Loucy (cell line): ENCODE results near the gene LCA5L.

ENCODE experiments used
- EZH2phosphoT487 ChIP-seq: fragments of 200-600 bp; IDR thresholded peaks from 2 replicates; pipeline ENCODE4 v1.6.1; 2018; ENCODE audit warnings: antibody characterized with exemption, mild to moderate bottlenecking, moderate library complexity, borderline replicate concordance
- TF ChIP-seq, protein P1 (sequence below): fragments of 200-600 bp; sonication (generic); conservative IDR thresholded peaks from 2 replicates; pipeline ENCODE4 v1.5.1; 2014; ENCODE audit warnings: mild to moderate bottlenecking, antibody characterized with exemption, low read length

DNA sequence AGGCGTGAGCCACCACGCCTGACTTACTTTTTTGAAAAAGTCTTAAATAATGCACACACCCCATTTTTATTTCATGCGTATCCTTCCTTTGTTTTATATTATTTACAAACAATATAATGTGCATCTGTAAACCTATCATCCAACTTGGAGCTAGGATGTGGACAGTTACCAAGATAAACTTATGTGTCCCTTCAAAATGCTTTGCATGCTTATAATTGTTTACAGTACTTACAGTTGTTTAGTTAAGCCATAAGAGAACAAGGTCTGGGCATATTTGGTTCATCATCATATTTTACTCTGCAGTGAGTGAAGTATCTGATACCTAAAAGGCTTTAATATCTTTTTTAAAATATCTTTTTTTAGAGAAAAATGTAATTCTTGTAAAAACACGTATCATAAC is 80.6 kb downstream of the LCA5L start:
- TF ChIP-seq, protein P1, sequence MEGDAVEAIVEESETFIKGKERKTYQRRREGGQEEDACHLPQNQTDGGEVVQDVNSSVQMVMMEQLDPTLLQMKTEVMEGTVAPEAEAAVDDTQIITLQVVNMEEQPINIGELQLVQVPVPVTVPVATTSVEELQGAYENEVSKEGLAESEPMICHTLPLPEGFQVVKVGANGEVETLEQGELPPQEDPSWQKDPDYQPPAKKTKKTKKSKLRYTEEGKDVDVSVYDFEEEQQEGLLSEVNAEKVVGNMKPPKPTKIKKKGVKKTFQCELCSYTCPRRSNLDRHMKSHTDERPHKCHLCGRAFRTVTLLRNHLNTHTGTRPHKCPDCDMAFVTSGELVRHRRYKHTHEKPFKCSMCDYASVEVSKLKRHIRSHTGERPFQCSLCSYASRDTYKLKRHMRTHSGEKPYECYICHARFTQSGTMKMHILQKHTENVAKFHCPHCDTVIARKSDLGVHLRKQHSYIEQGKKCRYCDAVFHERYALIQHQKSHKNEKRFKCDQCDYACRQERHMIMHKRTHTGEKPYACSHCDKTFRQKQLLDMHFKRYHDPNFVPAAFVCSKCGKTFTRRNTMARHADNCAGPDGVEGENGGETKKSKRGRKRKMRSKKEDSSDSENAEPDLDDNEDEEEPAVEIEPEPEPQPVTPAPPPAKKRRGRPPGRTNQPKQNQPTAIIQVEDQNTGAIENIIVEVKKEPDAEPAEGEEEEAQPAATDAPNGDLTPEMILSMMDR, result no peak
- no peak for TF ChIP-seq EZH2phosphoT487
